GM23338 (cell line): ENCODE data around the gene BSCL2. TPM values are rescaled to one million over a fixed set of nuclear protein-coding genes. Genes with fewer than 3 reads are reported as not detected.

Experiments used
- ATAC-seq: fragments of 200-7000 bp; cut with Tn5 transposase; 3 replicates; pipeline ENCODE4 v1.9.1; 2020
- DNase-seq: peaks from one replicate; pipeline ENCODE4 v3.0.0-alpha.2; 2015; ENCODE audit warnings: low spot score
- H2AFZ ChIP-seq: fragments of 200-600 bp; sonication (generic); 2 replicates; pipeline ENCODE4 v1.8.0; 2016; ENCODE audit warnings: antibody characterized with exemption, mild to moderate bottlenecking, moderate library complexity
- H3F3A ChIP-seq: fragments of 200-600 bp; sonication (generic); replicated peaks from 2 replicates; pipeline ENCODE4 v1.8.0; 2017; ENCODE audit warnings: antibody characterized with exemption, mixed run types, low read depth
- H3K27ac ChIP-seq: fragments of 200-600 bp; sonication (generic); 2 replicates; pipeline ENCODE4 v1.6.1; 2016; ENCODE audit warnings: low read depth
- H3K27me3 ChIP-seq: fragments of 200-600 bp; sonication (generic); 2 replicates; pipeline ENCODE4 v1.8.0; 2016; ENCODE audit warnings: mild to moderate bottlenecking, mixed run types, moderate library complexity; ENCODE audit not compliant: insufficient read depth
- H3K36me3 ChIP-seq: fragments of 200-600 bp; sonication (generic); 2 replicates; pipeline ENCODE4 v1.8.0; 2016; ENCODE audit warnings: mild to moderate bottlenecking; ENCODE audit not compliant: insufficient read depth
- H3K4me1 ChIP-seq: fragments of 200-600 bp; sonication (generic); 2 replicates; pipeline ENCODE4 v1.8.0; 2016; ENCODE audit warnings: mild to moderate bottlenecking, moderate library complexity; ENCODE audit not compliant: insufficient read depth
- H3K4me2 ChIP-seq: fragments of 200-600 bp; sonication (generic); 2 replicates; pipeline ENCODE4 v1.7.1; 2017; ENCODE audit warnings: mixed run types
- H3K4me3 ChIP-seq: fragments of 200-600 bp; sonication (generic); 2 replicates; pipeline ENCODE4 v1.6.1; 2016; ENCODE audit warnings: mixed run types
- H3K79me2 ChIP-seq: fragments of 200-600 bp; sonication (generic); replicated peaks from 2 replicates; pipeline ENCODE4 v1.8.0; 2017; ENCODE audit warnings: mild to moderate bottlenecking; ENCODE audit not compliant: insufficient read depth
- H3K9me2 ChIP-seq: fragments of 200-600 bp; sonication (generic); 2 replicates; pipeline ENCODE4 v1.8.0; 2017; ENCODE audit not compliant: insufficient read depth
- H4K20me1 ChIP-seq: fragments of 200-600 bp; sonication (generic); replicated peaks from 2 replicates; pipeline ENCODE4 v1.8.0; 2017; ENCODE audit warnings: mild to moderate bottlenecking; ENCODE audit not compliant: insufficient read depth
- H3K27ac Mint-ChIP-seq: 2 replicates; pipeline ENCODE4 v1.8.0; 2020; ENCODE audit warnings: inconsistent platforms, mild to moderate bottlenecking, moderate library complexity, mixed read lengths
- H3K27me3 Mint-ChIP-seq: 3 replicates; pipeline ENCODE4 v1.8.0; 2022; ENCODE audit warnings: low read depth, mild to moderate bottlenecking, moderate library complexity, mixed read lengths, inconsistent platforms; ENCODE audit not compliant: insufficient read depth, poor library complexity
- H3K36me3 Mint-ChIP-seq: 3 replicates; pipeline ENCODE4 v1.8.0; 2021; ENCODE audit warnings: low read depth, mild to moderate bottlenecking, inconsistent platforms, moderate library complexity, mixed read lengths
- H3K4me1 Mint-ChIP-seq: 3 replicates; pipeline ENCODE4 v1.8.0; 2020; ENCODE audit warnings: mild to moderate bottlenecking, inconsistent platforms, mixed read lengths
- H3K4me3 Mint-ChIP-seq: 3 replicates; pipeline ENCODE4 v1.8.0; 2021; ENCODE audit warnings: moderate library complexity, mild to moderate bottlenecking, inconsistent platforms, mixed read lengths
- H3K9me3 Mint-ChIP-seq: 3 replicates; pipeline ENCODE4 v1.8.0; 2020; ENCODE audit warnings: moderate library complexity, mild to moderate bottlenecking, inconsistent platforms, mixed read lengths
- CREB1 ChIP-seq: fragments of 250-450 bp; sonication (Bioruptor Pico); IDR thresholded peaks from 2 replicates; pipeline ENCODE4 v1.5.0; 2020; ENCODE audit warnings: low read depth, mild to moderate bottlenecking, moderate library complexity
- EZH2 ChIP-seq: fragments of 200-600 bp; sonication (generic); IDR thresholded peaks from one replicate; pipeline ENCODE4 v1.8.0; 2017; ENCODE audit warnings: antibody characterized with exemption, mild to moderate bottlenecking, low read depth; ENCODE audit not compliant: unreplicated experiment
- EZH2phosphoT487 ChIP-seq: fragments of 200-600 bp; sonication (generic); IDR thresholded peaks from one replicate; pipeline ENCODE4 v1.8.1; 2018; ENCODE audit warnings: antibody characterized with exemption; ENCODE audit not compliant: unreplicated experiment
- JUNB ChIP-seq: IDR thresholded peaks from one replicate; pipeline ENCODE4 v1.6.1; 2016; ENCODE audit warnings: antibody characterized with exemption; ENCODE audit not compliant: unreplicated experiment
- NANOG ChIP-seq: IDR thresholded peaks from 2 replicates; pipeline ENCODE4 v1.6.1; 2016; ENCODE audit warnings: antibody characterized with exemption, borderline replicate concordance
- POLR2AphosphoS5 ChIP-seq: IDR thresholded peaks from 2 replicates; pipeline ENCODE4 v1.6.1; 2016; ENCODE audit warnings: antibody characterized with exemption, low read depth
- STAT1 ChIP-seq: IDR thresholded peaks from one replicate; pipeline ENCODE4 v1.6.1; 2016; ENCODE audit warnings: antibody characterized with exemption; ENCODE audit not compliant: unreplicated experiment
- ZNF114 ChIP-seq: fragments of 250-450 bp; sonication (Bioruptor Pico); IDR thresholded peaks from 2 replicates; pipeline ENCODE4 v1.5.0; 2020; ENCODE audit warnings: mild to moderate bottlenecking, moderate library complexity
- ZNF331 ChIP-seq: fragments of 250-450 bp; sonication (Bioruptor Pico); IDR thresholded peaks from 2 replicates; pipeline ENCODE4 v1.5.0; 2020; ENCODE audit warnings: low read depth, mild to moderate bottlenecking, moderate library complexity
- polyA plus RNA-seq: library from polyadenylated mRNA; unstranded; fragments of >200 nt; fragmentation: Nextera tagmentation; extraction: Ambion mirVana; gene quantifications from 2 replicates; pipeline ENCODE4 v1.2.1, GENCODE V29; 2016
- total RNA-seq: library from RNA; depleted of rRNA; stranded (reverse); fragments of >200 nt; shearing (Covaris generic); gene quantifications from 2 replicates; pipeline ENCODE4 v1.2.3, GENCODE V29; 2014
- TF ChIP-seq, protein P1 (sequence below): IDR thresholded peaks from one replicate; pipeline ENCODE4 v1.6.1; 2018; ENCODE audit warnings: antibody characterized with exemption; ENCODE audit not compliant: unreplicated experiment
- TF ChIP-seq, protein P2 (sequence below): fragments of 250-450 bp; sonication (Bioruptor Pico); IDR thresholded peaks from 2 replicates; pipeline ENCODE4 v1.5.0; 2020; ENCODE audit warnings: mild to moderate bottlenecking, moderate library complexity
- TF ChIP-seq, protein P3 (sequence below): IDR thresholded peaks from 2 replicates; pipeline ENCODE4 v1.6.1; 2016; ENCODE audit warnings: antibody characterized with exemption
- TF ChIP-seq, protein P4 (sequence below), 2 experiments: fragments of 200-600 bp in 1 of 2; sonication (generic) in 1 of 2; conservative IDR thresholded peaks; 2 replicates each; pipeline versions ENCODE4 v1.5.1 to v1.6.1; 2016 to 2017; ENCODE audit warnings: antibody characterized with exemption in 2 of 2, low read depth in 2 of 2, mild to moderate bottlenecking in 2 of 2, moderate library complexity in 1 of 2

The BSCL2 gene
- total and polyA plus RNA-seq, 2 experiments from 2014 or later = 60.2 to 81.7 TPM

DNA sequence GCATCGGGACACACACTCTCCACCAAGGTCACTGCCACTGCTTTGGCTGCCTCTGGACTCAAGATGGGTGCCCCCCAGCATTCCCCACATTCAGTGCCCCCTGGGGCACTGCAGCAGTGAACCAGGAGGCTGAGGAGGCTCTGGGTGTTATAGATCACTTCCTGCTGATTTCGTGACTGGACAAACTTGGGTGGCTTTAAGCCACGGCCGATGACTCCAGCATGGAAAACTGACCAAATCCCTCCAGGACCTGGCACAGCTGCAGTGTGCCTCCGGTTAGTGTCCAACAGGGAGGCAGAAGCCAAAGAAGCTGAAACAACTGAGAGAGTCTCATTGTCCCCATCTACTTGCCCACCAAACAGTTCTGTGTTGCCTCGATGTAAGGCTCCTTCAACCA, 59.6 kb downstream of the BSCL2 start:
- Histone ChIP-seq H3K79me2 (peaks cover 55% of the 10 kb centered on the region), H3K27ac (no peak overlapping the region), H3K9me2 (no peaks in the 10 kb centered on the region), H3K4me2 (no peak overlapping the region), H2AFZ (no peak overlapping the region), H3F3A (peaks cover 20% of the 10 kb centered on the region; the same call in 1 of the 2 replicates), H3K4me1 (peaks cover 7% of the 10 kb centered on the region; the same call in 1 of the 2 replicates), H3K4me3 (no peak overlapping the region), H4K20me1 (peaks cover 19% of the 10 kb centered on the region), H3K36me3 (peaks cover 10% of the 10 kb centered on the region; the same call in 1 of the 2 replicates), H3K27me3 (no peaks in the 10 kb centered on the region)
- ATAC-seq (no peak), DNase-seq (no peak)
- Mint-ChIP-seq H3K27me3 (peaks cover 10% of the 10 kb centered on the region), H3K4me1 (peaks cover 16% of the 10 kb centered on the region), H3K4me3 (no peak overlapping the region; the same call in 2 of the 3 replicates), H3K36me3 (peaks cover 38% of the 10 kb centered on the region), H3K27ac (no peak overlapping the region), H3K9me3 (peaks cover 2% of the 10 kb centered on the region; the same call in 1 of the 3 replicates)
- TF ChIP-seq EZH2phosphoT487 = no peak
- TF ChIP-seq STAT1 = no peak
- TF ChIP-seq, protein P1, sequence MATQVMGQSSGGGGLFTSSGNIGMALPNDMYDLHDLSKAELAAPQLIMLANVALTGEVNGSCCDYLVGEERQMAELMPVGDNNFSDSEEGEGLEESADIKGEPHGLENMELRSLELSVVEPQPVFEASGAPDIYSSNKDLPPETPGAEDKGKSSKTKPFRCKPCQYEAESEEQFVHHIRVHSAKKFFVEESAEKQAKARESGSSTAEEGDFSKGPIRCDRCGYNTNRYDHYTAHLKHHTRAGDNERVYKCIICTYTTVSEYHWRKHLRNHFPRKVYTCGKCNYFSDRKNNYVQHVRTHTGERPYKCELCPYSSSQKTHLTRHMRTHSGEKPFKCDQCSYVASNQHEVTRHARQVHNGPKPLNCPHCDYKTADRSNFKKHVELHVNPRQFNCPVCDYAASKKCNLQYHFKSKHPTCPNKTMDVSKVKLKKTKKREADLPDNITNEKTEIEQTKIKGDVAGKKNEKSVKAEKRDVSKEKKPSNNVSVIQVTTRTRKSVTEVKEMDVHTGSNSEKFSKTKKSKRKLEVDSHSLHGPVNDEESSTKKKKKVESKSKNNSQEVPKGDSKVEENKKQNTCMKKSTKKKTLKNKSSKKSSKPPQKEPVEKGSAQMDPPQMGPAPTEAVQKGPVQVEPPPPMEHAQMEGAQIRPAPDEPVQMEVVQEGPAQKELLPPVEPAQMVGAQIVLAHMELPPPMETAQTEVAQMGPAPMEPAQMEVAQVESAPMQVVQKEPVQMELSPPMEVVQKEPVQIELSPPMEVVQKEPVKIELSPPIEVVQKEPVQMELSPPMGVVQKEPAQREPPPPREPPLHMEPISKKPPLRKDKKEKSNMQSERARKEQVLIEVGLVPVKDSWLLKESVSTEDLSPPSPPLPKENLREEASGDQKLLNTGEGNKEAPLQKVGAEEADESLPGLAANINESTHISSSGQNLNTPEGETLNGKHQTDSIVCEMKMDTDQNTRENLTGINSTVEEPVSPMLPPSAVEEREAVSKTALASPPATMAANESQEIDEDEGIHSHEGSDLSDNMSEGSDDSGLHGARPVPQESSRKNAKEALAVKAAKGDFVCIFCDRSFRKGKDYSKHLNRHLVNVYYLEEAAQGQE = no peak
- TF ChIP-seq ZNF114 (CRISPR knock-in tag) = no peak
- TF ChIP-seq EZH2 = no peak
- TF ChIP-seq, protein P2, sequence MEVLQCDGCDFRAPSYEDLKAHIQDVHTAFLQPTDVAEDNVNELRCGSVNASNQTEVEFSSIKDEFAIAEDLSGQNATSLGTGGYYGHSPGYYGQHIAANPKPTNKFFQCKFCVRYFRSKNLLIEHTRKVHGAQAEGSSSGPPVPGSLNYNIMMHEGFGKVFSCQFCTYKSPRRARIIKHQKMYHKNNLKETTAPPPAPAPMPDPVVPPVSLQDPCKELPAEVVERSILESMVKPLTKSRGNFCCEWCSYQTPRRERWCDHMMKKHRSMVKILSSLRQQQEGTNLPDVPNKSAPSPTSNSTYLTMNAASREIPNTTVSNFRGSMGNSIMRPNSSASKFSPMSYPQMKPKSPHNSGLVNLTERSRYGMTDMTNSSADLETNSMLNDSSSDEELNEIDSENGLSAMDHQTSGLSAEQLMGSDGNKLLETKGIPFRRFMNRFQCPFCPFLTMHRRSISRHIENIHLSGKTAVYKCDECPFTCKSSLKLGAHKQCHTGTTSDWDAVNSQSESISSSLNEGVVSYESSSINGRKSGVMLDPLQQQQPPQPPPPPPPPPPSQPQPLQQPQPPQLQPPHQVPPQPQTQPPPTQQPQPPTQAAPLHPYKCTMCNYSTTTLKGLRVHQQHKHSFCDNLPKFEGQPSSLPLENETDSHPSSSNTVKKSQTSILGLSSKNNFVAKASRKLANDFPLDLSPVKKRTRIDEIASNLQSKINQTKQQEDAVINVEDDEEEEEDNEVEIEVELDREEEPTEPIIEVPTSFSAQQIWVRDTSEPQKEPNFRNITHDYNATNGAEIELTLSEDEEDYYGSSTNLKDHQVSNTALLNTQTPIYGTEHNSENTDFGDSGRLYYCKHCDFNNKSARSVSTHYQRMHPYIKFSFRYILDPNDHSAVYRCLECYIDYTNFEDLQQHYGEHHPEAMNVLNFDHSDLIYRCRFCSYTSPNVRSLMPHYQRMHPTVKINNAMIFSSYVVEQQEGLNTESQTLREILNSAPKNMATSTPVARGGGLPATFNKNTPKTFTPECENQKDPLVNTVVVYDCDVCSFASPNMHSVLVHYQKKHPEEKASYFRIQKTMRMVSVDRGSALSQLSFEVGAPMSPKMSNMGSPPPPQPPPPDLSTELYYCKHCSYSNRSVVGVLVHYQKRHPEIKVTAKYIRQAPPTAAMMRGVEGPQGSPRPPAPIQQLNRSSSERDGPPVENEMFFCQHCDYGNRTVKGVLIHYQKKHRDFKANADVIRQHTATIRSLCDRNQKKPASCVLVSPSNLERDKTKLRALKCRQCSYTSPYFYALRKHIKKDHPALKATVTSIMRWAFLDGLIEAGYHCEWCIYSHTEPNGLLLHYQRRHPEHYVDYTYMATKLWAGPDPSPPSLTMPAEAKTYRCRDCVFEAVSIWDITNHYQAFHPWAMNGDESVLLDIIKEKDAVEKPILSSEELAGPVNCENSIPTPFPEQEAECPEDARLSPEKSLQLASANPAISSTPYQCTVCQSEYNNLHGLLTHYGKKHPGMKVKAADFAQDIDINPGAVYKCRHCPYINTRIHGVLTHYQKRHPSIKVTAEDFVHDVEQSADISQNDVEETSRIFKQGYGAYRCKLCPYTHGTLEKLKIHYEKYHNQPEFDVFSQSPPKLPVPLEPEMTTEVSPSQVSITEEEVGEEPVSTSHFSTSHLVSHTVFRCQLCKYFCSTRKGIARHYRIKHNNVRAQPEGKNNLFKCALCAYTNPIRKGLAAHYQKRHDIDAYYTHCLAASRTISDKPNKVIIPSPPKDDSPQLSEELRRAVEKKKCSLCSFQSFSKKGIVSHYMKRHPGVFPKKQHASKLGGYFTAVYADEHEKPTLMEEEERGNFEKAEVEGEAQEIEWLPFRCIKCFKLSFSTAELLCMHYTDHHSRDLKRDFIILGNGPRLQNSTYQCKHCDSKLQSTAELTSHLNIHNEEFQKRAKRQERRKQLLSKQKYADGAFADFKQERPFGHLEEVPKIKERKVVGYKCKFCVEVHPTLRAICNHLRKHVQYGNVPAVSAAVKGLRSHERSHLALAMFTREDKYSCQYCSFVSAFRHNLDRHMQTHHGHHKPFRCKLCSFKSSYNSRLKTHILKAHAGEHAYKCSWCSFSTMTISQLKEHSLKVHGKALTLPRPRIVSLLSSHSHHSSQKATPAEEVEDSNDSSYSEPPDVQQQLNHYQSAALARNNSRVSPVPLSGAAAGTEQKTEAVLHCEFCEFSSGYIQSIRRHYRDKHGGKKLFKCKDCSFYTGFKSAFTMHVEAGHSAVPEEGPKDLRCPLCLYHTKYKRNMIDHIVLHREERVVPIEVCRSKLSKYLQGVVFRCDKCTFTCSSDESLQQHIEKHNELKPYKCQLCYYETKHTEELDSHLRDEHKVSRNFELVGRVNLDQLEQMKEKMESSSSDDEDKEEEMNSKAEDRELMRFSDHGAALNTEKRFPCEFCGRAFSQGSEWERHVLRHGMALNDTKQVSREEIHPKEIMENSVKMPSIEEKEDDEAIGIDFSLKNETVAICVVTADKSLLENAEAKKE (CRISPR knock-in tag) = no peak
- TF ChIP-seq, protein P3, sequence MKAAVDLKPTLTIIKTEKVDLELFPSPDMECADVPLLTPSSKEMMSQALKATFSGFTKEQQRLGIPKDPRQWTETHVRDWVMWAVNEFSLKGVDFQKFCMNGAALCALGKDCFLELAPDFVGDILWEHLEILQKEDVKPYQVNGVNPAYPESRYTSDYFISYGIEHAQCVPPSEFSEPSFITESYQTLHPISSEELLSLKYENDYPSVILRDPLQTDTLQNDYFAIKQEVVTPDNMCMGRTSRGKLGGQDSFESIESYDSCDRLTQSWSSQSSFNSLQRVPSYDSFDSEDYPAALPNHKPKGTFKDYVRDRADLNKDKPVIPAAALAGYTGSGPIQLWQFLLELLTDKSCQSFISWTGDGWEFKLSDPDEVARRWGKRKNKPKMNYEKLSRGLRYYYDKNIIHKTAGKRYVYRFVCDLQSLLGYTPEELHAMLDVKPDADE = no peak
- no peak for TF ChIP-seq CREB1 (CRISPR knock-in tag)
- TF ChIP-seq NANOG = no peak
- TF ChIP-seq JUNB = no peak
- no peak for TF ChIP-seq ZNF331 (CRISPR knock-in tag)
- TF ChIP-seq, protein P4, sequence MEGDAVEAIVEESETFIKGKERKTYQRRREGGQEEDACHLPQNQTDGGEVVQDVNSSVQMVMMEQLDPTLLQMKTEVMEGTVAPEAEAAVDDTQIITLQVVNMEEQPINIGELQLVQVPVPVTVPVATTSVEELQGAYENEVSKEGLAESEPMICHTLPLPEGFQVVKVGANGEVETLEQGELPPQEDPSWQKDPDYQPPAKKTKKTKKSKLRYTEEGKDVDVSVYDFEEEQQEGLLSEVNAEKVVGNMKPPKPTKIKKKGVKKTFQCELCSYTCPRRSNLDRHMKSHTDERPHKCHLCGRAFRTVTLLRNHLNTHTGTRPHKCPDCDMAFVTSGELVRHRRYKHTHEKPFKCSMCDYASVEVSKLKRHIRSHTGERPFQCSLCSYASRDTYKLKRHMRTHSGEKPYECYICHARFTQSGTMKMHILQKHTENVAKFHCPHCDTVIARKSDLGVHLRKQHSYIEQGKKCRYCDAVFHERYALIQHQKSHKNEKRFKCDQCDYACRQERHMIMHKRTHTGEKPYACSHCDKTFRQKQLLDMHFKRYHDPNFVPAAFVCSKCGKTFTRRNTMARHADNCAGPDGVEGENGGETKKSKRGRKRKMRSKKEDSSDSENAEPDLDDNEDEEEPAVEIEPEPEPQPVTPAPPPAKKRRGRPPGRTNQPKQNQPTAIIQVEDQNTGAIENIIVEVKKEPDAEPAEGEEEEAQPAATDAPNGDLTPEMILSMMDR (conservative IDR thresholded peaks at IDR 0.05; ENCODE audit: low read depth in 2 of 2) = no peak
- TF ChIP-seq POLR2AphosphoS5 = no peak
